Suppressor macrophage (primary cell): ENCODE measurements around the gene LHX6.

ENCODE experiments used
- DNase-seq, 4 experiments: peaks; one replicate each; pipeline ENCODE4 v3.0.0-alpha.2; 2020 to 2022

The LHX6 gene

DNA sequence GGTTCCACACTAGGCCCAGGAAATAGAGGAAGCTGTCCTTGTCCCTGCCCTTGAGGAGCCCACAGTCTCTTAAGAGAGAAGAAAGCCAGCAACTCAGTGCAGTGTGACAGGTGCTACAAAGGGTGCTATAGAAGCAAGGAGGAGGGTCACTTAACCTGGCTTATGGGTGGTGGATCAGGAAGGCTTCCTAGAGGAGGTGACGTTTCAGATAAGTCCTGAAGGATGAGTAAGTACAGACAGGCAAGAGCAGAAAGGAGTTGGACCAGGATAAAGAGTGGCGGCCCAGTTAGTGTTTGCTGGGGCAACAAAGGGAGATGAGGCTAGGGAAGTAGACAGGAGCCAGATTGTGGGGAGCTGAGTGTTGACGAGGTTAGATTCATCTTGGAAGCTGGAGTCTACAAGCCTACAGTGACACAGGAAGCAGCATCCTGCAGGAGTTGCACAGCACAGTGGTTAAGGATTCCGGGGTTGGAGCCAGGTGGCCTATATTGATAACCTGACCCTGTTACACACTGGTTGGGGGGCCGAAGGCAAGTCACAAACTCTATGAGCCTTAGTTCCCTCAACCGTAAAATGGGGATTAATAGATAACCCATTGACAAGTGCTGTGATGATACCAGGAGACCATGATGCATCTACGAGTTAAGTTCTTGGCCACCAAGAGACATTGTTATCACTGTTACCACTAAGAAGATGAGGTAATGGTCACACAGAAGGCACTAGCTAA, 5.4 kb upstream of the LHX6 start:
- DNase-seq, result no peak

DNA sequence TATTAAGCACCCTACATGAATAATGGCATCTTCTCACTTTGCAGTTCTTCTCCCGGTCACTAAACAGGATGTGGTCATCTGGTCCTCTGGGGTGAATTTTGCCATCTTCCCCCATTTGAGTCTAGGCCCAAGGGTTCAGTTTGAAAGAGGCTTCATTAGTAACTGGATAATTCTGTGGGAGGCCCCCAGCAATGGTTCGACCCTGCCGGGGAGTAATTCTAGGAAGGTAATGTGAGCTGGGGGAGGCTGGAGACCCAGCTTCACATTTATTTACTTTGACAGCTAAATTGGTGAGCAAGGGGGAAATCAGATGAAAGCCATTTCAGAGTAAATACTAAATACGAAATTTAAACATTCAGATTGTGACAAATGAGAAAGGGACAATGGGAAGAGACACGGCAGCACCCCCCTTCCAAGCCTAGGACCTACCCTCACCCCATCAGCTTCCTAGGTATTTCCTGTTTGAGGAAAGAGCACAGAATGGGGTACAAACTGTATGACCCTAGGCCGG, 4.1 kb upstream of the LHX6 start:
- no peak for DNase-seq

DNA sequence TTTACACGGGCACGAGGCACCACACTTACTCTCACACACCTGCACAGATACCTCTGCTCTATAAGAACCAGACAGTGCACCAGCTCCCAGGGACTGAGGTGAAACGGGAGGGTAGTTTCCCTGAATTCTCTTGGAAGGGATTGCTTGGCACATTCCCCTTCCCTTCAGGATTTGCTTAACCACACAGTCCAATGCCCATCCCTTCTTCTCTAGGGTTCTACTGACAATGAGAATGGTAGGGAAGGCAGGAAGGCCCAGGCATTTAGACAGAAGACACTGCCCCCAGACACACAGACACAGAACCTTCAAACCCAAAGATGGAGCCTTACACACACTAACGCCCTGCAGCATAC, 704 bp upstream of the LHX6 start:
- DNase-seq, result no peak

DNA sequence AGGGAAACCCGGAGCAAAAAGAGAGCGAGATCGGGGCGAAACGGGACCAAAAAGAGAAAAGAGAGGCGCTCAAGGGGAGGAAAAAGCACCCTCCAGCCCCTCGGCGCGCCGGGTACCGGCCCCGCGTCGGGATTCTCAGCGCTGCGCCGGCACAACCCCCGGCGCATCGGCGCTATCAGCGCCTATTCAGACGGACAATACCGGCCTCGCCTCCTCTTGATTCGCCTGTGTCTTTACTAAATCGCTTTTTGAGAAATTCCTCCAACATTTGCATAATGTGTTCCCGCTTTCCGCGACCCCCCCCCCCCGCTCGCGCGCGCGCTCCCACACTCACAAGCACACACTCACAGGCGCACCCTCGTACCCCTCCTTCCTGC, 578 bp downstream of the LHX6 start:
- DNase-seq, result no peak

DNA sequence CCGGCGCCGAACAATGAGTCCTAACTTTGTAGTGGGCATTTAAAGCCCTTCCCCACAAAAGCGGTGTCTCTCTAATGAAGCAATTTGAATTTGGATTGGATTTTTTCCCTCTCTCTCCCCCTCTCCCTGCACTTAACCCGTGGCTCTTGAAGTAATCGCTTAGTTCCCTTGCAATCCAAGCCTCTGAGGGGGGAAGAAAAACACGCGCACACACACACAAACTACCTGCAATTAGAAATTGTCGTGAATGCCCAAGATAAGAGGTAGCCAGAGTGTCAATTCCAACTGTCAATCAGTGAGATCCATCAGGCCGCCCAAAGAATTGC, 1.2 kb downstream of the LHX6 start:
- no peak for DNase-seq

DNA sequence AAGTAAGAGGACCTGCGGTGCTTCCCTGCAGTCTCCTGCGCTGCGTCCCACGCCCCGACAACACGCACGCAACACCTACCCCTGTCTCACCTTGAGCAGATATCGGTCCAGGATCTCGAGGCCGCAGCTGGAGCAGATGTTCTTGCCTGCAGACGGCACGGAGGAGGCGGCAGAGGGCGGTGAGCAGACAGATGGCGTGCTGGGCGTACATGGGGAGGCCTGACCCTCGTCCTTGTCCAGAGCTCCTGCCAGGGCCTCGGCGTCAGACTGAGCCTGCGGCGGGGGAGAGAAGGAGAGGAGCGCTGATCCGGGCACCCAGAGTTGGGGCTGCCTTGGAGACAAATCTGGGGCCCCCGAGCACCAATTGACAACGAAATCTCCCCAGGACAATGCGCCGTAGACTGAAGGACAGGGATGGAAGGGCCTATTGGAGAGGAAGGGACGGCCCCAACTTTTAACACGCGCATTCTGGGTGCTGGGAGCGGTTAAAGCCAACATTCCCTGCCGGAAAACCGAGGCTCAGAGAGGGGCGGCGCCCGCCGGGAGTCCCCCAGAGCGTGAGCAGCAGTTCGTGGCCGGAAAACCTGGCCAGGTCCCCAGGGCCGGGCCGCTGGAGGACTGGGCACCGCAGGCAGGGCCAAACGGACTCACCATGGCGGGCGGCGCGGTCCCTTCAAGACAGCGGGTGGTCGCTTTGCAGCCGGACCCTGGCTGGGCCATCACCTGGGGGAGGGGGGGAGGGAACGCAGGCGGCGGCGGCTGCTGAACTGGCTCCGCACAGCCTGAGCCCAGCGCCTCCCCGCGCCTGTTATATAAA, 1.8 kb downstream of the LHX6 start:
- DNase-seq, result no peak

DNA sequence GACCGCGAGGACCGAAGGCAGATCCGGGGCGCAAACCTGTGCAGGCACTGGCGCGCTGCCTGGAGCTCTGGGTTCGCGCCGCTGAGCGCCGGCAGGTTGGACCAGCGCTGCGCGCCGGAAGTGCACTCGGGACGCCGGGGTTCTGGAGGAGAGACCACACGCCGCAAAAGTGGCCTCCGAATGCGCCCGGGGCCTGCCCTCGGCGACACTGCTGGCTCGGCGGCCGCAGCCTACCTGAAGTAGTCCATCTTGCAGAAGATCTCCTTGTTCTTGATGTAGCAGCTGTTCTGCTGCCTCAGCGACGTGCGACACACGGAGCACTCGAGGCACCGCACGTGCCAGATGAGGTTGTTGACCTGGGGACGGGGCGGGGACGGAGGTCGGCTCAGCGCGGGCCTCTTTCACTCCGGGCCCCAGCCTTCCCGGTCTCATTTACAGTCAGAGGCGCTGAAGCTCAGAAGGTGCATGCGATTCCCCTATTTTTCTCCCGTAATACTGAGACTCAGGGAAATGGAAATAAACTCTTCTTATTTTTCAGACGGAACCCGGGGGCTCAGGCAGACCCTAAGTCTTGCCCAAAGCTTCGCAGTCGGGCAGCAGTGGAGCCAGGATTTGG, 2.5 kb downstream of the LHX6 start:
- no peak for DNase-seq

DNA sequence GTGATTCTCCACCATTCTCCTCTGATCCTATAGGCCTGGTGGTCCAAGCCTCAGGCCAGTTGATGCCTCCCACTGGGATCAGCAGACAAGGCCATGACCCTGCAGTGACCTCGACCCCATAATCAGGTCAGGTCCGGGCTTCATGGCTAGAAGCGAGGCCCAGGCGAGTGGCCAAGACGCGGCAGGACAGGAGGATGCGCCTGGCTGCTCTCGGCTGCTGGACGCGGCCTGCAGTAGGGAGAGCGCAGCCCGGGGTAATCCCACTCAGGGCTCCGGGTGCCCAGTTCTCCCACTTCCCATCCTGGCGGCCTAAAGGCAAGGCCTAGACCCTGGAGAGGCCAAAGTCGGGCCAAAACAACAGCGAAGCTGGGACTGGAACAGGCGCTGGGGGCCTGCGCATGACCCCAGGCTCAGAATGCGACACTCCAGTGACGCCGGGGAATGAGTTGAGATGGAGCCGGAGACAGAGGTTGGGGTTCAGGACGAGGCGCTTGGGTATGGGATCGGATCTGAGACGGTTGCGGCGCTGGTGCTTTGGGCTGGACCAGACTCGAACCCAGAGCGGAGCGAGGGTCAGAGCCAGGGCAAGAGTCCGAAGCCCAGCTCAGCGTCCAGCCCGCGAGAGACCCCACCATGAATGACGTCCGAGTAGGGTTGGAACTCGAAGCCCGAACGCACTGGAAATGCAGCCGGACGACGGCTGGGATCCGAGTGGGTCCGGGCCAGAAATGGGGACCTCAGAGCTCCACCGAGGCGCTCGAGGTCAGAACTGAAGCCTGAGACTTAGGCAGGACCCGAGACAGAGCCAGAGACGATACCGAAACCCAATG, 3.2 kb downstream of the LHX6 start:
- DNase-seq, result no peak

DNA sequence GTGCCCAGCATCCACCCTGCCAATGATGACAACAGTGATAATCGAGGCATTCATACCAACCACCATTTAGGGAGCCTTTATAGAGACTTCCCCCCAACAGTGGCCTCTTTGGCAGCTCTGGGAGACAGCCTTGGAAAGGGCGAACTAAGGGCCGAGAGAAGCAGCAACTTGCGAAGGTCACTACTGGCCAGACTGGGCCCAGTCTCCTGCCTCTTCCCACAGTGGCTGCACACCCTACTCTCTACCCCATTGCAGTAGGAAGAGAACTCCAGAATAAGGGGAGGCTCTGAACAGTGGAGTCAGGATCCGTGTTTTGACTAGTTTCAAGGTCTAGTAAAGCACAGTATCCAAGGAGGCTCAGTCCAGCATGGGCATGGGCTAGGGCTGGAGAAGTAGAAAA, 5.3 kb downstream of the LHX6 start:
- DNase-seq, result no peak

DNA sequence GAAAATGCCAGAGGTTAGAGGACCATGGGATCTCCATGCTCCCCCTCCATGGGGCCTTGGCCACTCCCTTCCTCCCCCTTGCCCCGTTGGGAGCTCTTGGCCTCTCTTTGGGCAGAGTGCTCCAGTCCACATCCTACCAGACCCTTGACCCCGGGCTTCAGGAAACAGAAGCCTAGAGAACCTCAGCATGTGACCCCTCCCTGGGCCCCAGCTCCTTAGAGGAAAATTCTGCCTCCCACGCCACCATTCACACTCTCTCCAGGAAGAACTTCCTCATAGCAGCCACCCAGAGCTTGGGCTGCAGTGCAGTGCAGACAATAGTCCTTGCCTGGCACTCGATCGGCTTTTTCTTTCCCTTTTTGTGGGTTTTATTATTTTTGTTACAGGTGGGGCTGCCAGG, 6.0 kb downstream of the LHX6 start:
- peak; percentile 59 to 78 (median 74) for DNase-seq

DNA sequence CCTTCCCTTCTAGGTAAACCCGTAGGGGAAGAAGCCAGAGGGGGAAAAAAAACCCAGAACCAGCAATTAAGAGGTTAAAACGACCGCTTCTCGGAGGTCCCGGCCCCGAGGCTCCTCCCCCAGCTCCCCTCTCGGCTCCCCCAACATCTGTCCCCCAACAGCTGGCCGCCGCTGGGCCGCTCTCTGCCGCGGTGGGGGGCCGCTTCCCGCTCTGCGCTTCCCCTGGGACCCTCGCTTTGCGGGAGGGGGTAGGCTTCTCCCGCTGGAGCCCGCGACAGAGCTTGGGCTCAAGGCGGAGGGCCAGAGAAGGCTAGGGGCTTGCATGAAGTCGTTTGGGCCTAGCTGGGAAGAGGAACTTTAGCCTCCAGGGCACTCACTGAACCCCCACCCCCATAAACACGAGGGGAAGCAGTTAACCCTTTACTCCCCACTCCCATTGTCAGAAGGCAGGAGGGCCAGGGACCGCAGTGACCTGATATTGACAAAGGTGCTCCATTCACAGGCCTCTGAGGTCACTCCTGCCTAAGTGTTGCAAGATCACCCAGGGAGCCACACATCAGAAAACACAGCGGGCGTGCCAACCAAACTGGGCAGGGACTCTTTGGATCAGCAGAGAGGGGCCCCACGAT, 7.5 kb downstream of the LHX6 start:
- no peak for DNase-seq

DNA sequence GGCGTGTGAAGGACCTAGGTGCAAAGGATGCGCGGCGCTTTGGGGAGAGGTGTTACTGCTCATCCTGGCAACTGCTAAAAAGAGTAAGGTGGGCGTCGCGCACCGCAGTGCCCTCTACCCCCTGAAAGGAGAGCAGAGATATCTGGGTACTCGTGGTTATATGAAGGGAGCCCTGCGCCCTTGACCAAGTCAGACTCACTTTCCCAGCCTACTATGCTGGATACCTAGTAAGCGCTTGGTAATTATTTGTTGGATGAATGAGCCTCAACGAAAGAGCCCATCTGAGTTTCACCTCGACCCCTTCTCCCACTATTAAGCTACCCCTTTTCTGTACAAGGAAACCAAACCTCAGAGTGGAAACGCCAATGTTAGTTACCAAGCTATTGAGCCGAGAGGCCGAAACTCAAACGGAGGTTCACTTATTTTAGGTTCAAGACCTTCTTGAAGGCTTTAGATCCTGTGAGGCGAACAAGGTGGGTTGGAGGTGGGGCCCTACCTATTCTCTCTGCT, 8.0 kb downstream of the LHX6 start:
- no peak for DNase-seq

DNA sequence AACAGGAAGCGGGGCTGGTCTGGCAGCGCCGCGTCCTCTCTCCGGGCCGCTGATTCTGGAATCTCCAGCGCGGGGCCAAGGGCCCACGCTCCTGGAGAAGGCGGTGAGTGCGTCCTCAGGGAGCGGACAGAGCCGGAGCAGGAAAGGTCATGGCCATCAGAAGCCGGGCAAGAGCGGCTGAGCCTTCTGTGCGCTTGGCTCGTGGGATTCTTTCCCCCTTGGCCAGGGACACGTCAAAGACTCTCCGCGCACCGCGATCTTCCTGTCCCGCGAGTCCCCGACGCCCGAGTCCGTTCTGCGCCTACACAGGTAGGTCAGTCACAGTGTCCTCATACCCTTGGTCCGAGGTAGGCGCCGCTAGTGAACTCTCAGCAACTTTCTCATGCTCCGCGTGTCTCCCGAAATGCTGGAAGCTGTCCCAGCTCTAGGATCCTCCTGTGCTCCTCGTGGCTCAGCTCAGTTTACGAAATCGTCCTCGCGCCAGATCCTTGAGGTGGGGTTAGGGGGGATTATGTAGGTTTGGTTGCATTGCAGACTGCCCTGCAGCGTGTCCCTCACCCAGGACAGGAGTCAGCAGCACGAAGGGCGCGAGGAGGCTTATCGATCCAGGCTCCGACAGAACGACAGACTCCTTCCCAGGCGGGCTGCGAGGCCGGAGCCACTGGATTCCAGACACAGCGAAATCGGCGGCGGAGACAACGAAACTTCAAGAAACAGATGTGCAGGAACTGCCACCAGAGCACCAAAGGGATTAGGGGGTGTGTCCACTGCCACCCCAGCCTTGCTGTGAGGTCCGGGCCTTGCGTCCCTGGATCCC, 8.7 kb downstream of the LHX6 start:
- no peak for DNase-seq

DNA sequence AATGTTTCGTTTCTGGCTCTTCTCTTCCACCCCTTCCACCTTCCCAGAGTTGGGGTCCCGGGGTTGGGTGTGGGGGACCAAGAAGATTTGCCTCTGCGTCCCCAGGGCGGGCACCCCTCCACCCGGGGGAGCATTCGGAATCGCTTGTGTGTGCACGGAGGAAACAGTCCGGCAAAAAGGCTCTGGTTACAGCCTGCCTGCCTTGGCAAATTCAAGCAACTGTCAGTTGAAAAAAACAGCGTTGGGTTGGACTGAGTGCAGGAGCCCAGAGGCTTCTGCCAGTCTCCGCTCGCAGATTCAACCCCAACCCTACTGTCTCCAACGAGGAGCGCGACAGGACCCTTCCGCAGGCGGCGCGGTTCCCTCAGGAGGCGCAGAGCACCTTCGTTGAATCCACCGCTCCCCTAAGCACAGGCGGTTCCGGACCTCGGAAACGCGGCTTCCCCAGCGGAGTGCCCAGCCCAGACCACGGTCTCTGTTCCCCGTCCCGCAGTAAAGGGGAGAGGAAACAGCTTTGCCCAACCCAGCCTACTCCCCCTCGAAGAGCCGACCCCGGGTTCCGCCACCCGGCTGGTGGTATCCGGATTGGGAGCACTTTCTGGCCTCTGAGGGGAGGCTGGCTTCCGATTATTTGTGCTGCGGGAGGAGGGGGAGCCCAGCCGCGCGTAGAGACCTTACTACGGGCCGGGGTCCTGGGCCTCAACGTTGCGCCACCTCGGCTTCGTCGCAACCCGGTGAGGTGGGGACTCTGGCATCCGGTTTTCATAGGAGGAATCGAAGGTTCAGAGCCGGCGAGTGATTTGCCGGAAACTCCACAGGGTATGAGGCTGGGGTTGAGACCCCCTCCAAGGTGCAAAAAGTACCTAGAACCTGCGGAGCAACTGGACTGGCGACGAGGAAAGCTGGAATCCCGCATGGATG, 9.6 kb downstream of the LHX6 start:
- peak in 1 of 4 experiments; percentile 34 for DNase-seq

DNA sequence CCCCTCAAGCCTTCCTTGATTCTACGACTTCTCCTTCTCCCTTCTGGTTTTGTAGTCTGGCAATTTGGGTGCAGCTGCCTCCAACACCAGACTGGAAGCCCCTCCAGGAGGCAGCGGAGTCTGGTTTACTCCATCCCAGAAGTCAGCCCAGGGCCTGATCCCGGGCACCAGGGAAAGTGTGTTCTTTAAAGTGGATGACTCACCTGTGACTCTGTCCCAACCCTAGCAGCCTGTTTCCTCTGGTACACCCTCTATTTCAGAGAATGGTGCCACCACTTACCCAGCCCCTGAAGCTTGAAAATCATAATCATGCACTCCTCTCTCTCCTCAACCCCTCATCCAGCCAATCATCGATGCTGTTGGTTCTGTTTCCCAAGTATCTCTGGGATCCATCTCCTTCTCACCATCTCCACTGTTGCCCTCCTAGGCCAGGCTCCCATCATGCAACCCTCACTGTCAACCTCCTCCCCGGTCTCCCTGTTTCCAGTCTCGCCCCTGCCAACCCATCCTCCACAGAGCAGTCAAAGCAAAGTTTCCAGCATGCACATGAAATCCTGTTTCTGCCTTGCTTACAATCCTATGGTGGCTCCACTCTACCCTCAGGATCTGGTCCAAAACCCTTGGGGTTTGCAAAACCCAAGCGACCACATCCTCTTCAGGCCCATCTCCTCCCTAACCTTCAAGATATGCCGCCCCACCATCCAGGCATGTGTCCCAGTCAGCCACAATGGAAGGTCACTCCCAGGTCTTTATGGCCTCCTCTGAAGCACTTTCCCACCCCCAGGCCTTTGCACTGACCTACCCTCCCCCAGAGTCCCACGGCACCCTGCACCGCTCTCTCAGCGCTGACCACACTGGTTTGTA, 10.5 kb downstream of the LHX6 start:
- DNase-seq, result no peak

DNA sequence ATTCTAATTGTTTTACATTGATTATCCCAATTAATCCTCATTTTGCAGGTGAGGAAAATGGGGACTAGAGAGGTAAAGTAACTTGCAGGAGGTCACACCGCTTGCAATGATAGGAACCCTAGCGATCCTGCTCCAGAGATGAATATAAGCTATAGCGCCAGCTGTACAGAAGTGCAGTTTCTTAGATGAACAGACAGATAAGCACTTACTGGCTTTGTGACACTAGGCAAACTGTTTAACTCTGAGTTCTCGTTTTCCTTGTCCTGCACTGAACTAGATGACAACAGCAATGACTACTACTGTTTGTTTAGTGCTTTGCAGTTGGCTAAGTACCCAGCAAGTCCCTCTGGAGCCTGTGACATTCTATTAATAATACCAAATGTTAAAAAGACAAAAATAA, 11.1 kb downstream of the LHX6 start:
- DNase-seq, result no peak

DNA sequence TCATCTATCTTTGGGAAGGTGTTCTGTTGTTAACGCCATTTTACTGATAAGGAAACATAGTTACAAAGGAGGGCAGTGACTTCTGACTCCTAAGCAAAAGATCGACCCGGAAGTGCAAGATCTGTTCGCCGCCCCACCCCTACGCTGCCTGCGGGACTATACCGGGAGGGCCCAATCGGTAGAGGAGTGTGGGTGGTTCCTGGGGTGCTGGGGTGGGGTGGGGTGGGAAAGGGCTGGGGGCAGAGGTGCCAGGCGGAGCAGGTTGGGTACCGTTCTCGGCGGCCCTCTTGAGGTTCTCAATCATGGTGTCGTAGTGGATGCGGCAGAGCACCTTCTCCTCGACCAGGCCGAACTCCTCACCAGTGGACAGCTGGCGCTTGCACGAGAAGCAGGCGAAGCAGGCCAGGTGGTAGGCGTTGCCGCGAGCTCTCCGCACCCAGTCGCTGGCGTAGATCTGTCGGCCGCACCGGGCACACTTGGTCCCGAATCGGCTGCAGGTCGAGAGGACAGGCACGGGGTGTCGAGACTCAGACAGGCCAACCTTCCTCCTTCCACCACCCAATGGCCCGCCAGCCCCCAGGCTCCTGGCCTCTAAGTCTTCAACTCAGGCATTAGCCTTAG, 11.8 kb downstream of the LHX6 start:
- no peak for DNase-seq

DNA sequence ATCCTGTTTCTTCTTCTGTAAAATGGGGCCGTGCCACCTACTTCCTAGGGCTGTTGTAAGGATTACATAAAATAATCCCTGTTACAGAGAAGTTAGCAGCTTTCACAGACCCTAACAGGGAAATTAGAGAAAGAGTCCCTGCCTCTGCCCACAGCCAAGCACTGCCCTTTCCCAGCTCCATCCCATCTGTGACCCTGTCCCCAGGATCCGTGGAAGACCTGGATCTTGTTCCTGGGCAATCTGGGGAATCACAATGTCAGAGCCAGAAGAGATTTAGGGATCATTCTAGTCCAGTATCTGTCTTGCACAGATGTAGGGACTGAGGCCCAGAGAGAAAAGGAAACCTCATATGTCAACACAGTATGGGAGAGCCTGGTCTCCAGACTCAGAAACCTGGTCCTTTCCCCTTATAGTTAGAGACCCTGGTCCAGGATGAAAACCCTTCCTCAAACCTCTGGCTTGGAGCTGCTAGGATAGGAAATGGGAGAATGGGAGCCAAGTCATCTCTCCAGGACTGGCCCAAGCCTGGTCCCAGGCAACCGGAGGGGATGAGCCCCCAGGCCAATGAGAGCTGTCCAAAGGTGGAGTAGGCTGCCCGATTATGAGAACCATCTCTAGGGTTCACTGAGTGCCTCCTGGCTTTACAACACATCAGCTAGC, 12.5 kb downstream of the LHX6 start:
- DNase-seq, result no peak
